Adipose tissue (tissue), 3 donors: Measurements from ENCODE around the gene PIGT. TPM values are rescaled to one million over a fixed set of nuclear protein-coding genes. Genes with fewer than 3 reads are reported as not detected.

ENCODE experiments used
- polyA plus RNA-seq, 3 donors: library from polyadenylated mRNA; stranded (reverse); fragments of 200-250 nt; gene quantifications; one replicate each; pipeline ENCODE4 v1.2.3, GENCODE V29; 2013
- donor health status: healthy with polysubstance abuse.
- donor health status: Bipolar disorder and iron deficiency.
- donor health status: healthy.

PIGT gene
- polyA plus RNA-seq, 3 donors, result 45.9 to 73.5 (median 62.2) TPM

Other genes with a start within 250 kb of the PIGT start
- gene PI3, start 241.2 kb upstream of the PIGT start, polyA plus RNA-seq, result 10 to 100 TPM in 1 of 3 donors, under 1 TPM in 1, not detected in 1; 0.29 to 10.4 TPM
- gene SEMG1, start 209.1 kb upstream of the PIGT start, polyA plus RNA-seq, result not detected
- not detected for gene SEMG2, start 194.8 kb upstream of the PIGT start, polyA plus RNA-seq
- 100 to 1,000 TPM in 1 of 3 donors, 10 to 100 TPM in 2; 19.9 to 109 (median 77.8) TPM for gene SLPI, start 161.6 kb upstream of the PIGT start, polyA plus RNA-seq
- gene RBPJL, start 109.3 kb upstream of the PIGT start, polyA plus RNA-seq, result 100 to 1,000 TPM in 1 of 3 donors, under 1 TPM in 1, not detected in 1; 0.19 to 233 TPM
- 1 to 10 TPM in 1 of 3 donors, under 1 TPM in 1, not detected in 1; 0.07 to 4.8 TPM for gene MATN4, start 107.8 kb upstream of the PIGT start, polyA plus RNA-seq
- 100 to 1,000 TPM in 1 of 3 donors, 10 to 100 TPM in 2; 25.0 to 105 (median 51.1) TPM for gene SDC4, start 67.7 kb upstream of the PIGT start, polyA plus RNA-seq
- 10 to 100 TPM; 13.2 to 29.5 (median 21.6) TPM for gene SYS1, start 53.0 kb upstream of the PIGT start, polyA plus RNA-seq
- under 1 TPM in 2 of 3 donors, not detected in 1; 0.02 to 0.04 TPM for gene TP53TG5, start 37.8 kb upstream of the PIGT start, polyA plus RNA-seq
- 10 to 100 TPM; 29.0 to 48.0 (median 31.3) TPM for gene DBNDD2, start 7.9 kb upstream of the PIGT start, polyA plus RNA-seq
- 1 to 10 TPM; 4.3 to 9.5 (median 9.2) TPM for gene WFDC2, start 53.6 kb downstream of the PIGT start, polyA plus RNA-seq
- not detected for gene SPINT3, start 99.5 kb downstream of the PIGT start, polyA plus RNA-seq
- gene WFDC6, start 123.3 kb downstream of the PIGT start, polyA plus RNA-seq, result not detected
- not detected for gene EPPIN, start 131.3 kb downstream of the PIGT start, polyA plus RNA-seq
- gene WFDC8, start 163.1 kb downstream of the PIGT start, polyA plus RNA-seq, result not detected
- not detected for gene WFDC10A, start 213.6 kb downstream of the PIGT start, polyA plus RNA-seq
- not detected for gene WFDC9, start 215.1 kb downstream of the PIGT start, polyA plus RNA-seq